OCI-LY1 (cell line): ENCODE results near the gene CDC42EP2.
"Not testable (repeated sequence)": the region's sequence is repeated elsewhere in the genome, so short reads cannot be mapped to it uniquely, and the experiment has no call there.

ENCODE experiments used
- H2AFZ ChIP-seq: fragments of 200-600 bp; sonication (generic), shearing (Covaris generic); 2 replicates; pipeline ENCODE4 v1.6.0; 2014; ENCODE audit warnings: antibody characterized with exemption, mild to moderate bottlenecking, low read length
- H3F3A ChIP-seq: fragments of 200-600 bp; sonication (generic), shearing (Covaris generic); 2 replicates; pipeline ENCODE4 v1.6.0; 2014; ENCODE audit warnings: mild to moderate bottlenecking, antibody characterized with exemption, low read length, moderate library complexity; ENCODE audit not compliant: insufficient read depth
- H3K27ac ChIP-seq: fragments of 200-600 bp; sonication (generic); 2 replicates; pipeline ENCODE4 v1.5.1; 2014; ENCODE audit warnings: low read length, mixed run types, mild to moderate bottlenecking, low read depth; ENCODE audit not compliant: poor library complexity, severe bottlenecking
- H3K27me3 ChIP-seq: fragments of 200-600 bp; sonication (generic); 2 replicates; pipeline ENCODE4 v1.6.0; 2014; ENCODE audit warnings: antibody characterized with exemption, mild to moderate bottlenecking, low read length, moderate library complexity; ENCODE audit not compliant: insufficient read depth
- H3K36me3 ChIP-seq: fragments of 200-600 bp; sonication (generic); 2 replicates; pipeline ENCODE4 v1.6.1; 2014; ENCODE audit warnings: mild to moderate bottlenecking, antibody characterized with exemption, low read length, moderate library complexity, mixed read lengths; ENCODE audit not compliant: insufficient read depth
- H3K4me1 ChIP-seq: fragments of 200-600 bp; sonication (generic); 2 replicates; pipeline ENCODE4 v1.5.1; 2014; ENCODE audit warnings: mild to moderate bottlenecking, low read length, moderate library complexity; ENCODE audit not compliant: insufficient read depth, severe bottlenecking
- H3K4me2 ChIP-seq: fragments of 200-600 bp; sonication (generic), shearing (Covaris generic); 2 replicates; pipeline ENCODE4 v1.6.1; 2014; ENCODE audit warnings: low read length
- H3K4me3 ChIP-seq: fragments of 200-600 bp; sonication (generic); 2 replicates; pipeline ENCODE4 v1.5.1; 2014; ENCODE audit warnings: low read length, low read depth, mild to moderate bottlenecking, mixed read lengths; ENCODE audit not compliant: poor library complexity, severe bottlenecking
- H3K79me2 ChIP-seq: fragments of 200-600 bp; shearing (Covaris generic); 2 replicates; pipeline ENCODE4 v1.6.1; 2016; ENCODE audit warnings: mixed run types, low read length, mixed read lengths; ENCODE audit not compliant: insufficient read depth
- H3K9ac ChIP-seq: fragments of 200-600 bp; sonication (generic), shearing (Covaris generic); 2 replicates; pipeline ENCODE4 v1.6.1; 2014; ENCODE audit warnings: mild to moderate bottlenecking, low read length, mixed read lengths
- H3K9me2 ChIP-seq: fragments of 200-600 bp; sonication (generic), shearing (Covaris generic); 2 replicates; pipeline ENCODE4 v1.6.1; 2014; ENCODE audit warnings: low read depth, mild to moderate bottlenecking, low read length, mixed read lengths
- H3K9me3 ChIP-seq: fragments of 200-600 bp; shearing (Covaris generic); 2 replicates; pipeline ENCODE4 v1.6.1; 2014; ENCODE audit warnings: low read length, mixed read lengths
- H4K20me1 ChIP-seq: fragments of 200-600 bp; sonication (generic), shearing (Covaris generic); 2 replicates; pipeline ENCODE4 v1.6.0; 2016; ENCODE audit warnings: mild to moderate bottlenecking, low read length; ENCODE audit not compliant: insufficient read depth
- CTCF ChIP-seq: fragments of 200-600 bp; sonication (generic), shearing (Covaris generic); IDR thresholded peaks from 2 replicates; pipeline ENCODE4 v1.5.1; 2017; ENCODE audit warnings: mild to moderate bottlenecking, antibody characterized with exemption, low read length, moderate library complexity, mixed read lengths
- EZH2 ChIP-seq: fragments of 200-600 bp; sonication (generic), shearing (Covaris generic); IDR thresholded peaks from 2 replicates; pipeline ENCODE4 v1.8.0; 2017; ENCODE audit warnings: borderline replicate concordance, mixed run types, mild to moderate bottlenecking, antibody characterized with exemption, low read length, moderate library complexity, mixed read lengths

CDC42EP2 gene

GRCh38 chr11:65330544-65330943, 15.9 kb downstream of the CDC42EP2 start:
- H4K20me1 ChIP-seq, result no peaks in the 10 kb centered on the region
- no peak overlapping the region for H3K4me2 ChIP-seq
- no peak overlapping the region for H3K27ac ChIP-seq
- H3K4me3 ChIP-seq, result no peak overlapping the region
- no peaks in the 10 kb centered on the region for H3K36me3 ChIP-seq
- H3K79me2 ChIP-seq, result peaks cover 16% of the 10 kb centered on the region
- H3K9me3 ChIP-seq, result no peaks in the 10 kb centered on the region
- H3K4me1 ChIP-seq, result peaks cover 23% of the 10 kb centered on the region
- no peak for TF ChIP-seq EZH2
- TF ChIP-seq CTCF, result no peak
- no peaks in the 10 kb centered on the region for H3K9me2 ChIP-seq
- H3F3A ChIP-seq, result peaks cover 6% of the 10 kb centered on the region
- no peak overlapping the region for H2AFZ ChIP-seq
- H3K9ac ChIP-seq, result no peak overlapping the region
- H3K27me3 ChIP-seq, result no peaks in the 10 kb centered on the region

- Histone ChIP-seq H3K79me2 (peaks cover 25% of the 10 kb centered on the region), H3K4me1 (peaks cover 23% of the 10 kb centered on the region)
- H3K4me3 ChIP-seq, H3K36me3 ChIP-seq, H3K4me2 ChIP-seq, H4K20me1 ChIP-seq, H3K9ac ChIP-seq, H3K27ac ChIP-seq, H2AFZ ChIP-seq, H3K9me3 ChIP-seq, H3F3A ChIP-seq, H3K27me3 ChIP-seq, H3K9me2 ChIP-seq: not testable (repeated sequence)
Measured at GRCh38 chr11:65332591-65332990, 17.9 kb downstream of the CDC42EP2 start.

GRCh38 chr11:65334696-65335295, 20.1 kb downstream of the CDC42EP2 start:
- TF ChIP-seq EZH2, result no peak
- TF ChIP-seq CTCF, result no peak
- Histone ChIP-seq H3F3A (peaks cover 6% of the 10 kb centered on the region), H3K9me3 (no peaks in the 10 kb centered on the region), H3K79me2 (peaks cover 41% of the 10 kb centered on the region), H3K4me2 (peak overlapping the region; percentile 100), H3K9me2 (no peaks in the 10 kb centered on the region), H4K20me1 (peaks cover 3% of the 10 kb centered on the region; the same call in 1 of the 2 replicates), H3K27me3 (no peaks in the 10 kb centered on the region), H3K27ac (peak overlapping the region; percentile 8), H2AFZ (no peak overlapping the region), H3K9ac (peak overlapping the region; percentile 85), H3K4me3 (peak overlapping the region; percentile 78), H3K4me1 (peaks cover 25% of the 10 kb centered on the region), H3K36me3 (peaks cover 15% of the 10 kb centered on the region; the same call in 1 of the 2 replicates)

- H2AFZ ChIP-seq, result no peak overlapping the region
- H3K27me3 ChIP-seq, result no peaks in the 10 kb centered on the region
- peak overlapping the region; percentile 23; the same call in 1 of the 2 replicates for H3K9ac ChIP-seq
- H4K20me1 ChIP-seq, result peaks cover 3% of the 10 kb centered on the region; the same call in 1 of the 2 replicates
- TF ChIP-seq CTCF (no peak), EZH2 (no peak)
- H3K4me3 ChIP-seq, result no peak overlapping the region
- H3K27ac ChIP-seq, result no peak overlapping the region
- no peaks in the 10 kb centered on the region for H3K9me2 ChIP-seq
- peaks cover 20% of the 10 kb centered on the region for H3K4me1 ChIP-seq
- peak overlapping the region; percentile 32; the same call in 1 of the 2 replicates for H3K4me2 ChIP-seq
- H3K9me3 ChIP-seq, result no peaks in the 10 kb centered on the region
- peaks cover 52% of the 10 kb centered on the region for H3K36me3 ChIP-seq
- peaks cover 41% of the 10 kb centered on the region for H3K79me2 ChIP-seq
- H3F3A ChIP-seq, result no peaks in the 10 kb centered on the region
Measured at GRCh38 chr11:65338676-65339075, 24.0 kb downstream of the CDC42EP2 start.
